H1 (cell line): ENCODE data around the gene MORN5. TPM values are rescaled to one million over a fixed set of nuclear protein-coding genes. Genes with fewer than 3 reads are reported as not detected.

Experiments
- CBX8 ChIP-seq: fragments of 300-800, 300-1000 bp; sonication (generic); IDR thresholded peaks from 2 replicates; pipeline ENCODE4 v1.7.1; 2016; ENCODE audit warnings: low read depth, low read length, borderline replicate concordance
- CREB1 ChIP-seq: IDR thresholded peaks from 2 replicates; pipeline ENCODE4 v1.6.1; 2012; ENCODE audit warnings: inconsistent platforms
- E2F6 ChIP-seq: IDR thresholded peaks from 2 replicates; pipeline ENCODE4 v1.6.1; 2012; ENCODE audit warnings: inconsistent platforms
- KDM5A ChIP-seq: fragments of 200-600 bp; IDR thresholded peaks from 2 replicates; pipeline ENCODE4 v1.7.1; 2012; ENCODE audit warnings: mild to moderate bottlenecking, low read length, inconsistent platforms, mixed read lengths
- RAD21 ChIP-seq, 2 experiments: IDR thresholded peaks in 1 of 2; conservative IDR thresholded peaks in 1 of 2; 2 replicates each; pipeline ENCODE4 v1.6.1; 2011; ENCODE audit warnings: low read depth in 2 of 2, low read length in 2 of 2, improper control_type of control experiment in 1 of 2, inconsistent platforms in 1 of 2, mild to moderate bottlenecking in 1 of 2, moderate library complexity in 1 of 2
- SRF ChIP-seq: IDR thresholded peaks from 2 replicates; pipeline ENCODE4 v1.6.1; 2011; ENCODE audit warnings: mild to moderate bottlenecking, low read depth, low read length, moderate library complexity
- polyA plus RNA-seq, 7 experiments: library from polyadenylated mRNA; depleted of rRNA in 3 of 7; stranded (reverse) in 5 of 7; unstranded in 2 of 7; fragments of >200 nt in 5 of 7; fragments of 200-250 nt in 2 of 7; gene quantifications; 1 replicate in 5 of 7; 2 replicates in 1 of 7; 4 replicates in 1 of 7; pipeline versions ENCODE4 v1.2.1 to v1.2.3, GENCODE V29; 2011 to 2013; ENCODE audit warnings: missing spikeins in 2 of 7, mixed read lengths in 2 of 7
- total RNA-seq: library from RNA; stranded (reverse); fragmentation: NEBNext Ultra II Directional; extraction: Animal tissue kit (Norgen Biotek cat#: 25700); gene quantifications from 2 replicates; pipeline ENCODE4 v1.2.1, GENCODE V29; 2021

MORN5 gene
- total and polyA plus RNA-seq, 2 of the 8 experiments (the other 6 are each of a cell fraction or from before 2014, with no cell fraction given): not detected

GRCh38 chr9:122124048-122124447 is 35.7 kb upstream of the MORN5 start (continued):
- TF ChIP-seq SRF (no peak), RAD21 (IDR thresholded peaks at IDR 0.05 in 1 of 2, conservative IDR thresholded peaks at IDR 0.05 in 1 of 2; ENCODE audit: low read depth in 2 of 2, low read length in 2 of 2) (no peak), KDM5A (no peak), E2F6 (no peak), CBX8 (no peak), CREB1 (no peak)
